Fibroblast of lung (primary cell): Measurements from ENCODE around the gene FGD4. TPM values are rescaled to one million over a fixed set of nuclear protein-coding genes. Genes with fewer than 3 reads are reported as not detected.

Experiments used
- DNase-seq, 2 donors: peaks; one replicate each; pipeline versions ENCODE4 v3.0.0 to v3.0.0-alpha.2; 2010; ENCODE audit warnings: low read depth in 2 of 2
- H2AFZ ChIP-seq: 2 replicates; pipeline ENCODE4 v1.5.1; 2012; ENCODE audit warnings: low read length, control low read depth, inconsistent platforms
- H3K27ac ChIP-seq: 2 replicates; pipeline ENCODE4 v1.5.1; 2011; ENCODE audit warnings: low read length, control low read depth; ENCODE audit not compliant: insufficient read depth
- H3K27me3 ChIP-seq: 2 replicates; pipeline ENCODE4 v1.5.1; 2011; ENCODE audit warnings: mild to moderate bottlenecking, low read length; ENCODE audit not compliant: control insufficient read depth, insufficient read depth
- H3K36me3 ChIP-seq: 2 replicates; pipeline ENCODE4 v1.5.1; 2011; ENCODE audit warnings: low read length; ENCODE audit not compliant: control insufficient read depth, insufficient read depth
- H3K4me1 ChIP-seq: 2 replicates; pipeline ENCODE4 v1.5.1; 2011; ENCODE audit warnings: low read length; ENCODE audit not compliant: control insufficient read depth, insufficient read depth; ENCODE audit errors: extremely low read depth
- H3K4me2 ChIP-seq: 2 replicates; pipeline ENCODE4 v1.5.1; 2011; ENCODE audit warnings: low read length, control low read depth; ENCODE audit not compliant: insufficient read depth; ENCODE audit errors: extremely low read depth
- H3K4me3 ChIP-seq, 4 experiments: fragments of 200-600 bp in 1 of 4; sonication (generic) in 1 of 4; replicated peaks in 1 of 4; 2 replicates each; pipeline ENCODE4 v1.5.1; 2011 to 2016; ENCODE audit warnings: low read length in 4 of 4, low read depth in 3 of 4, mild to moderate bottlenecking in 3 of 4, control low read depth in 2 of 4, inconsistent platforms in 1 of 4, mixed read lengths in 1 of 4; ENCODE audit not compliant: insufficient read depth in 1 of 4; ENCODE audit errors: control extremely low read depth in 1 of 4
- H3K79me2 ChIP-seq: 2 replicates; pipeline ENCODE4 v1.5.1; 2012; ENCODE audit warnings: mild to moderate bottlenecking, low read length, inconsistent platforms; ENCODE audit not compliant: control insufficient read depth, insufficient read depth
- H3K9ac ChIP-seq: 2 replicates; pipeline ENCODE4 v1.5.1; 2011; ENCODE audit warnings: mild to moderate bottlenecking, low read length, control low read depth; ENCODE audit not compliant: insufficient read depth
- H3K9me3 ChIP-seq: 2 replicates; pipeline ENCODE4 v1.5.1; 2012; ENCODE audit warnings: low read depth, low read length; ENCODE audit not compliant: control insufficient read depth, insufficient read depth
- H4K20me1 ChIP-seq: 2 replicates; pipeline ENCODE4 v1.5.1; 2011; ENCODE audit warnings: low read length; ENCODE audit not compliant: control insufficient read depth, insufficient read depth; ENCODE audit errors: extremely low read depth
- CTCF ChIP-seq, 2 donors: IDR thresholded peaks in 1 of 2; conservative IDR thresholded peaks in 1 of 2; 1 replicate in 1 of 2; 2 replicates in 1 of 2; pipeline ENCODE4 v1.5.1; 2011 to 2012; ENCODE audit warnings: low read length in 2 of 2, control low read depth in 1 of 2, inconsistent platforms in 1 of 2, low read depth in 1 of 2, mild to moderate bottlenecking in 1 of 2
- EZH2 ChIP-seq: IDR thresholded peaks from 2 replicates; pipeline ENCODE4 v1.5.1; 2012; ENCODE audit warnings: low read length, control low read depth, mild to moderate bottlenecking; ENCODE audit errors: missing control alignments
- polyA plus RNA-seq, 2 donors: library from polyadenylated mRNA; depleted of rRNA in 1 of 2; stranded (reverse) in 1 of 2; unstranded in 1 of 2; fragments of >200 nt; gene quantifications; 2 replicates each; pipeline ENCODE4 v1.2.1, GENCODE V29; 2011 to 2012; ENCODE audit warnings: missing spikeins in 1 of 2
- total RNA-seq: library from RNA; depleted of rRNA; stranded (reverse); fragments of >200 nt; gene quantifications from 2 replicates; pipeline ENCODE4 v1.2.1, GENCODE V29; 2014

FGD4 gene
- total and polyA plus RNA-seq, 2 donors (not counting 1 experiment from before 2014, with no cell fraction given): 7.6 to 12.2 TPM

DNA sequence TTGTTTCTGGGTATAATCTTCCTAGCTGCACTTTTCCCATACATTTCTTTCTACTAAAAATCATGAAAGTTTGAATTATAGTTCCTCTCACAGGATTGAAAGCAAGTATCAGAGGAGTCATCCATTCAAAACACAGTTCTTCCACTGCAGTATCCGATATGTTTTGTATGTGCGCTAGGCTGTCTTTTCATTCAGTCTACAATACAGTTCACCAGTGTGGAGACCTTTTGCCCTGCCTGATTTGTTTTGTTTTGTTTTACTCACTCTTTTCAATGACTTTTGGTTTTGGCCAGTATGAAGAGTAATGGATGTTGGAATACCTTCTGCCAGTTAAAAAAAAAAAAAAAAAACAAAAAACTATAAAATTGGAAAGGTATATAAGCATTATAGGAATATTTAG lies 91.4 kb downstream of the FGD4 start:
- TF ChIP-seq EZH2: no peak
- TF ChIP-seq CTCF (conservative IDR thresholded peaks at IDR 0.05 in 1 of 2, IDR thresholded peaks at IDR 0.05 in 1 of 2; ENCODE audit: low read depth in 1 of 2, low read length in 2 of 2): no peak
- Histone ChIP-seq H3K4me2 (no peak overlapping the region), H3K4me1 (no peaks in the 10 kb centered on the region), H3K27me3 (no peaks in the 10 kb centered on the region), H2AFZ (no peak overlapping the region), H3K79me2 (no peaks in the 10 kb centered on the region), H3K36me3 (no peaks in the 10 kb centered on the region), H3K9me3 (no peaks in the 10 kb centered on the region), H4K20me1 (no peaks in the 10 kb centered on the region), H3K4me3 (no peak overlapping the region), H3K9ac (no peak overlapping the region), H3K27ac (no peak overlapping the region)
- DNase-seq: no peak

- Histone ChIP-seq H3K36me3 (no peaks in the 10 kb centered on the region), H3K9ac (no peak overlapping the region), H3K27me3 (no peaks in the 10 kb centered on the region), H4K20me1 (no peaks in the 10 kb centered on the region), H3K79me2 (no peaks in the 10 kb centered on the region), H3K4me1 (no peaks in the 10 kb centered on the region), H3K4me3 (no peak overlapping the region), H2AFZ (no peak overlapping the region), H3K4me2 (no peak overlapping the region), H3K27ac (no peak overlapping the region), H3K9me3 (no peaks in the 10 kb centered on the region)
- TF ChIP-seq CTCF (conservative IDR thresholded peaks at IDR 0.05 in 1 of 2, IDR thresholded peaks at IDR 0.05 in 1 of 2; ENCODE audit: low read depth in 1 of 2, low read length in 2 of 2) (no peak), EZH2 (no peak)
- no peak for DNase-seq
These were observed 93.9 kb downstream of the FGD4 start for GRCh38 chr12:32493282-32493681.

- Histone ChIP-seq H2AFZ (no peak overlapping the region), H4K20me1 (no peaks in the 10 kb centered on the region), H3K27ac (no peak overlapping the region), H3K79me2 (no peaks in the 10 kb centered on the region), H3K36me3 (no peaks in the 10 kb centered on the region), H3K9me3 (no peaks in the 10 kb centered on the region), H3K4me3 (no peak overlapping the region), H3K4me1 (no peaks in the 10 kb centered on the region), H3K4me2 (no peak overlapping the region), H3K9ac (no peak overlapping the region), H3K27me3 (no peaks in the 10 kb centered on the region)
- no peak for DNase-seq
- no peak for TF ChIP-seq EZH2
- no peak for TF ChIP-seq CTCF (conservative IDR thresholded peaks at IDR 0.05 in 1 of 2, IDR thresholded peaks at IDR 0.05 in 1 of 2; ENCODE audit: low read depth in 1 of 2, low read length in 2 of 2)
These were observed 95.3 kb downstream of the FGD4 start for GRCh38 chr12:32494656-32495055.
